ENCODE measurements around the gene RNF223.

The RNF223 gene

DNA sequence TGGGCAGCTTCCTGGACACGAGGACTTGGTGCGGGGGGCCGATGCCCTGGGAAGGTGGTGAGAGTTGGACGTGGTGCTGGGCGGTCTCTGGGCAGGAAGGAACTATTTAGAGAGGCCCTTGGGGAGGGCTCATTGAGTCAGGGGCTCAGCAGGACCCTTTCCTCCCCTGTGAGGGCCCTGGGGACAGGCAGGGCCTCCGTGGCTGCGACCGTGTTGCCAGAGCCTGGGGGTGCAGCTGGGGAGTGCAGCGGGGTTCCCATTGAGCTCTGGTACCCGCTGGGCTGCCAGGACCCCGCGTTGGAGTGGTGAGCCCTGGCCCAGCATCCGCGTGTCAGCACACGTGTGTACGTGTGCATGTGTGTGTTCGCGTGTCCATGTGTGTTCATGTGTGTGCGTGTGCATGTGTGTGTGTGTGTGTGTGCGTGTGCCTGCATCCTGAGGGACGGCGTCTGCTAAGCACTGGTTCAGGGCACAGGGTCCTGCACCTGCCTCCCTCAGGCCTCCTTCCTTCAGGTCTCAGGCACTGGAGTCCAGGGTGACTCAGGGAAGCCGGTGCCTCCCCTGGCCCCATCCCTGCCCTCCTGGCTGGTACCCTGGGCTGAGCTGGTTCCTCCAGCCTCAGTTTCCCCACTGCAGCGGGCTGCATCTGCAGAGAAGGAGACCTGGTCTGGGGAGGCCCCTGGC, 10.7 kb downstream of the RNF223 start:
- no peaks in the 10 kb centered on the region for H3K79me2 ChIP-seq (ENCODE audit: insufficient read depth, low read depth)
- H3K4me1 ChIP-seq (ENCODE audit: low read depth, poor library complexity, severe bottlenecking) = peaks cover 42% of the 10 kb centered on the region
- no peaks in the 10 kb centered on the region for H4K20me1 ChIP-seq (ENCODE audit: insufficient read depth)
- peaks cover 79% of the 10 kb centered on the region for H3K27me3 ChIP-seq (ENCODE audit: insufficient read depth, low read depth)
- H3K4me3 ChIP-seq (IDR thresholded peaks at IDR 0.05; ENCODE audit: insufficient read depth, low read depth, low read length) = no peak overlapping the region
- H3K36me3 ChIP-seq (ENCODE audit: insufficient read depth) = no peaks in the 10 kb centered on the region
- no peak overlapping the region for H3K9ac ChIP-seq
- H2AFZ ChIP-seq (ENCODE audit: low read depth) = no peak overlapping the region
- no peak overlapping the region for H3K27ac ChIP-seq
- H3K4me2 ChIP-seq = peak overlapping the region; percentile 70; the same call in 1 of the 2 replicates
- TF ChIP-seq, protein P1, sequence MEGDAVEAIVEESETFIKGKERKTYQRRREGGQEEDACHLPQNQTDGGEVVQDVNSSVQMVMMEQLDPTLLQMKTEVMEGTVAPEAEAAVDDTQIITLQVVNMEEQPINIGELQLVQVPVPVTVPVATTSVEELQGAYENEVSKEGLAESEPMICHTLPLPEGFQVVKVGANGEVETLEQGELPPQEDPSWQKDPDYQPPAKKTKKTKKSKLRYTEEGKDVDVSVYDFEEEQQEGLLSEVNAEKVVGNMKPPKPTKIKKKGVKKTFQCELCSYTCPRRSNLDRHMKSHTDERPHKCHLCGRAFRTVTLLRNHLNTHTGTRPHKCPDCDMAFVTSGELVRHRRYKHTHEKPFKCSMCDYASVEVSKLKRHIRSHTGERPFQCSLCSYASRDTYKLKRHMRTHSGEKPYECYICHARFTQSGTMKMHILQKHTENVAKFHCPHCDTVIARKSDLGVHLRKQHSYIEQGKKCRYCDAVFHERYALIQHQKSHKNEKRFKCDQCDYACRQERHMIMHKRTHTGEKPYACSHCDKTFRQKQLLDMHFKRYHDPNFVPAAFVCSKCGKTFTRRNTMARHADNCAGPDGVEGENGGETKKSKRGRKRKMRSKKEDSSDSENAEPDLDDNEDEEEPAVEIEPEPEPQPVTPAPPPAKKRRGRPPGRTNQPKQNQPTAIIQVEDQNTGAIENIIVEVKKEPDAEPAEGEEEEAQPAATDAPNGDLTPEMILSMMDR (conservative IDR thresholded peaks at IDR 0.05; ENCODE audit: low read depth, low read length) = no peak; the same call in 1 of the 2 replicates

- H4K20me1 ChIP-seq (ENCODE audit: insufficient read depth) = no peaks in the 10 kb centered on the region
- H3K36me3 ChIP-seq (ENCODE audit: insufficient read depth) = no peaks in the 10 kb centered on the region
- H3K4me3 ChIP-seq (IDR thresholded peaks at IDR 0.05; ENCODE audit: insufficient read depth, low read depth, low read length) = no peak overlapping the region
- peaks cover 38% of the 10 kb centered on the region for H3K4me1 ChIP-seq (ENCODE audit: low read depth, poor library complexity, severe bottlenecking)
- no peaks in the 10 kb centered on the region for H3K79me2 ChIP-seq (ENCODE audit: insufficient read depth, low read depth)
- H3K27ac ChIP-seq = no peak overlapping the region
- TF ChIP-seq, protein P1 (conservative IDR thresholded peaks at IDR 0.05; ENCODE audit: low read depth, low read length) = no peak
- H3K9ac ChIP-seq = no peak overlapping the region
- no peak overlapping the region for H2AFZ ChIP-seq (ENCODE audit: low read depth)
- H3K27me3 ChIP-seq (ENCODE audit: insufficient read depth, low read depth) = peaks cover 80% of the 10 kb centered on the region
- no peak overlapping the region for H3K4me2 ChIP-seq
Measured at GRCh38 chr1:1062348-1063163, 11.6 kb downstream of the RNF223 start.

GRCh38 chr1:1061682-1062345, 12.3 kb downstream of the RNF223 start:
- Histone ChIP-seq H2AFZ (ENCODE audit: low read depth) (no peak overlapping the region), H3K27ac (no peak overlapping the region), H4K20me1 (ENCODE audit: insufficient read depth) (no peaks in the 10 kb centered on the region), H3K4me2 (no peak overlapping the region), H3K36me3 (ENCODE audit: insufficient read depth) (no peaks in the 10 kb centered on the region), H3K4me3 (IDR thresholded peaks at IDR 0.05; ENCODE audit: insufficient read depth, low read depth, low read length) (no peak overlapping the region), H3K9ac (no peak overlapping the region), H3K27me3 (ENCODE audit: insufficient read depth, low read depth) (peaks cover 83% of the 10 kb centered on the region), H3K79me2 (ENCODE audit: insufficient read depth, low read depth) (no peaks in the 10 kb centered on the region), H3K4me1 (ENCODE audit: low read depth, poor library complexity, severe bottlenecking) (peaks cover 38% of the 10 kb centered on the region)
- TF ChIP-seq, protein P1 (conservative IDR thresholded peaks at IDR 0.05; ENCODE audit: low read depth, low read length) = no peak

DNA sequence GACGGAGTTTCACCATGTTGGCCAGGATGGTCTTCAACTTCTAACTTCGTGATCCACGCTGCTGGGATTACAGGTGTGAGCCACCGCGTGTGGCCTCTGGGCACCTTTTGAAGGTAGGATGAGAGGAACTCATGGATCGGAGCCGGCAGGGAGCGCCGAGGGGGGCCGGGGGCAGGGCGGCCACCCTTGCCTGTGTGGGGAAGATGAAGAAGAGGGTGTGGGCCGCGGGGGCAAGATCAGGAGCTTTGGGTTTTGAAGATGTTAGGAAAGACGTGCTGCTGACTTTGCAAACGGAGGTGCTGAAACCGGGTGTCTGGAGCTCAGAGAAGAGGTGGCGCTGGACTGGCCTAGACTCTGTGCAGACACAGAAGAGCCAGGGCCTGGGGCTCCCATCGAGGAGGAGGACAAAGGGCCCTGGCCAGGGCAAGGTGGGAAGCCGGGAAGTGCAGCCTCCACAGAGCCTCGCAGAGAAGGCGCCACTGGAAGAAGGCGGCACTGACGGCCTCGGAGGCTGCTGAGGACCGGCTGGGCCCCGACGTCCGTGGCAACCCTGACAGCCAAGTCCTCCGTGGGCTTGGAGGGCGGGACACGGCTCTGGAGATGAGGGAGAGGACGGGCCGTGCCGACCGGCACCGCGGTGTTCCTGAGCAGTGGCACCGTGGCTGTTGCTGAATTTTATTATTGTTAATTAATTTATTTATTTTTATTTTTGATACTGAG, 13.7 kb downstream of the RNF223 start:
- Histone ChIP-seq H4K20me1 (ENCODE audit: insufficient read depth) (no peaks in the 10 kb centered on the region), H3K27me3 (ENCODE audit: insufficient read depth, low read depth) (peaks cover 75% of the 10 kb centered on the region), H3K9ac (no peak overlapping the region), H3K36me3 (ENCODE audit: insufficient read depth) (no peaks in the 10 kb centered on the region), H3K27ac (no peak overlapping the region), H3K4me2 (peak overlapping the region; percentile 80; the same call in 1 of the 2 replicates), H3K4me1 (ENCODE audit: low read depth, poor library complexity, severe bottlenecking) (peaks cover 38% of the 10 kb centered on the region), H3K79me2 (ENCODE audit: insufficient read depth, low read depth) (no peaks in the 10 kb centered on the region), H2AFZ (ENCODE audit: low read depth) (peak overlapping the region; percentile 78; the same call in 1 of the 2 replicates), H3K4me3 (IDR thresholded peaks at IDR 0.05; ENCODE audit: insufficient read depth, low read depth, low read length) (no peak overlapping the region)
- TF ChIP-seq, protein P1 (conservative IDR thresholded peaks at IDR 0.05; ENCODE audit: low read depth, low read length) = no peak
